ENCODE data around the gene BEST4. TPM values are rescaled to one million over a fixed set of nuclear protein-coding genes. Genes with fewer than 3 reads are reported as not detected.
A peak's percentile ranks its signal among the peaks of the same experiment; 100 is the strongest.

Gene BEST4
- total RNA-seq, 3 donors from 2014 or later: 35.1 to 179 (median 94.0) TPM

GRCh38 chr1:44831516-44831915 lies 43.5 kb upstream of the BEST4 start:
- H3K36me3 ChIP-seq (ENCODE audit: low read depth): no peaks in the 10 kb centered on the region
- no peak overlapping the region for H3K4me3 ChIP-seq
- DNase-seq (no peak), ATAC-seq (no peak)
- TF ChIP-seq CTCF (IDR thresholded peaks at IDR 0.05): no peak
- H3K9me3 ChIP-seq: no peaks in the 10 kb centered on the region
- H3K4me1 ChIP-seq (ENCODE audit: low read depth): no peaks in the 10 kb centered on the region
- intact Hi-C loops (cut with DNase I, micrococcal nuclease): loop anchor here in 1 of 2 donors (10.0 kb wide), 1 partner anchor 47 kb away; the partner anchor contains the start of gene BEST4

- intact Hi-C loops (cut with DNase I, micrococcal nuclease): loop anchor here in 1 of 2 donors (10.0 kb wide), 1 partner anchor 46 kb away; the partner anchor contains the start of gene BEST4
Observed at GRCh38 chr1:44830900-44831304, 42.9 kb upstream of the BEST4 start.

GRCh38 chr1:44829506-44830384 lies 41.8 kb upstream of the BEST4 start:
- H3K36me3 ChIP-seq (ENCODE audit: low read depth): no peaks in the 10 kb centered on the region
- ATAC-seq (no peak), DNase-seq (peak in 1 of 3 donors; percentile 28)
- no peak overlapping the region for H3K4me3 ChIP-seq
- no peaks in the 10 kb centered on the region for H3K9me3 ChIP-seq
- intact Hi-C loops (cut with DNase I, micrococcal nuclease): loop anchor here in 1 of 2 donors (10.0 kb wide), 1 partner anchor 45 kb away; the partner anchor contains the start of gene BEST4
- no peaks in the 10 kb centered on the region for H3K4me1 ChIP-seq (ENCODE audit: low read depth)
- TF ChIP-seq CTCF (IDR thresholded peaks at IDR 0.05): no peak

More at GRCh38 chr1:44830900-44831304, 42.9 kb upstream of the BEST4 start:
- H3K4me1 ChIP-seq (ENCODE audit: low read depth): no peaks in the 10 kb centered on the region
- ATAC-seq (no peak), DNase-seq (no peak)
- H3K9me3 ChIP-seq: no peaks in the 10 kb centered on the region
- H3K36me3 ChIP-seq (ENCODE audit: low read depth): no peaks in the 10 kb centered on the region
- no peak overlapping the region for H3K4me3 ChIP-seq
- TF ChIP-seq CTCF (IDR thresholded peaks at IDR 0.05): no peak

GRCh38 chr1:44828841-44829440 lies 41.0 kb upstream of the BEST4 start:
- H3K4me1 ChIP-seq (ENCODE audit: low read depth): no peaks in the 10 kb centered on the region
- TF ChIP-seq CTCF (IDR thresholded peaks at IDR 0.05): no peak
- no peaks in the 10 kb centered on the region for H3K36me3 ChIP-seq (ENCODE audit: low read depth)
- ATAC-seq: no peak
- intact Hi-C loops (cut with DNase I, micrococcal nuclease): no loop called here
- DNase-seq: peak in 1 of 3 donors; percentile 27
- no peaks in the 10 kb centered on the region for H3K9me3 ChIP-seq
- no peak overlapping the region for H3K4me3 ChIP-seq

- ATAC-seq (no peak), DNase-seq (peak in 1 of 3 donors; percentile 50)
- Histone ChIP-seq H3K9me3 (no peaks in the 10 kb centered on the region), H3K4me1 (ENCODE audit: low read depth) (no peaks in the 10 kb centered on the region), H3K4me3 (no peak overlapping the region), H3K36me3 (ENCODE audit: low read depth) (no peaks in the 10 kb centered on the region)
- TF ChIP-seq CTCF (IDR thresholded peaks at IDR 0.05): no peak
- intact Hi-C loops (cut with DNase I, micrococcal nuclease): no loop called here
Observed at GRCh38 chr1:44828003-44828651, 40.2 kb upstream of the BEST4 start.
